ENCODE data around the gene TOB1.

The TOB1 gene

DNA sequence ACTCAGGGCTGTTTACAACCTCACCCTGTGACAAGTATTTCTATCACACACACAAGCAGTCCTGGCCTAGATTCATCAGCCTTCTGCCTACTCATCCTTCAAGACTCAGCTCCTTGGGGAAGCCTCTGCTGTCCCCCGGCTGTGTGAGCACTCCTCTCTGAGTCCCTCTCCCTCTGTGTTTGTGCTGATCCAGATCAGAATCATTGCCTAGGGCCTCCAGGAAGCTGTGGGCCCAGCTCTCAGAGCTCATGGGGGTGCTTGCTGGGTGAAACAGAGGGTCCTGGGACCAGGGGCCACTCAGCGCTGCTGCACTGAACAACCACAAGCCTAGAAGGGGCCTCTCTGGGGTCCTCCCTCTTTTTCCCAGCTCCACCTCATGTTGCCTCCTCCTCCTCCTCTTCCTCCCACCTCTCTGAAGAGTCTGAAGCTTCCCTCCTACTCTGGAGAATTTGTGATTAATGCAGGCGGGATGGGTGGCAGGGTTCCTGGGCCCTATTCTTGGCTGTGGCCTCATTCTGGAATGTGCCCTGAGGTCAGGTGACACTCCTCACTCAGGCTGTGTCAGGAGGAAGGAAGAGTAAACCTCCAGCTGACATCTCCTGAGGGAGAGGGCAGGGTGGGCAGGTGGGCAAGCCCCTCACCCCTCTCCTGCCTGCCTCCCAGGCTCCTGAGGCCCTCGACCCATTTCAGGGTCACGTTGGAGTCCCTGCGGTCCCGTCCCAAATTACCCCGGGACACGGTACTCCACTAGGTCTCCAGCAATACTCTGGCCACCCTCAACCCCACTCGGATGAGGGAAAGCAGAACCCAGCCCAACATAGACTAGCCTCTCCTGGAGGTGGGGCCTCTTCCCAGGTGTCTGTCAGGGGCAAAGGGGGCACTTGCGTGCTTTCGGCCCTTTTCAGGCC lies 20.7 kb downstream of the TOB1 start:
- no peak for DNase-seq (ENCODE audit: low spot score)

DNA sequence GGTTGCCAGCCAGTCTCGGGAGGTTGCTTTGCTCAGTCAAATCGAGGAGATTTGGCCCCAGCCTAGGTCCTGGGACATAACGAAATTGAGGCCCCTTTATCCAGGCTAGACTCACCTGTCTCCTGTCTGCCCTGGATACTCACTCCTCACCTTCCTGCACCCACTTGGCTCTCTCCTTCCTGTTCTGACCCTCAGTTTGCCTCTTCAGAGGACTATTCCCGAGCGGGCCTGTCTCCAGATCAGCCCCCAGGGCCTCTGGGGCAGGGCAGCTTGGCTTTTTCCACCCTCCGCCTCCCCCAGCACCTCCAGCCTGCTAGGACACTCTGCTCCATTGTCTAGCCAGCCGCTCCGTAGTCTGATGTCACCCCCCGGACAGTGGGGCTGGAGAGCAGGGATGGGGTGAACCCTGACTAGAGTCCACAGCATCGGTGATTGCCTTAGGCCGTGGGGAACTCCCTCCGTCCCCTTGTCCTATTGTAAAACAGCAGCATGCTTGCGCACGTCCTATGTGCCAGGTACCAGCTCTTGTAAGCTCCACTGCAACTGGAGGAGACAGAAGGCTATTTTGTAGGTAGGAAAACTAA lies 21.9 kb downstream of the TOB1 start:
- no peak for DNase-seq (ENCODE audit: low spot score)

DNA sequence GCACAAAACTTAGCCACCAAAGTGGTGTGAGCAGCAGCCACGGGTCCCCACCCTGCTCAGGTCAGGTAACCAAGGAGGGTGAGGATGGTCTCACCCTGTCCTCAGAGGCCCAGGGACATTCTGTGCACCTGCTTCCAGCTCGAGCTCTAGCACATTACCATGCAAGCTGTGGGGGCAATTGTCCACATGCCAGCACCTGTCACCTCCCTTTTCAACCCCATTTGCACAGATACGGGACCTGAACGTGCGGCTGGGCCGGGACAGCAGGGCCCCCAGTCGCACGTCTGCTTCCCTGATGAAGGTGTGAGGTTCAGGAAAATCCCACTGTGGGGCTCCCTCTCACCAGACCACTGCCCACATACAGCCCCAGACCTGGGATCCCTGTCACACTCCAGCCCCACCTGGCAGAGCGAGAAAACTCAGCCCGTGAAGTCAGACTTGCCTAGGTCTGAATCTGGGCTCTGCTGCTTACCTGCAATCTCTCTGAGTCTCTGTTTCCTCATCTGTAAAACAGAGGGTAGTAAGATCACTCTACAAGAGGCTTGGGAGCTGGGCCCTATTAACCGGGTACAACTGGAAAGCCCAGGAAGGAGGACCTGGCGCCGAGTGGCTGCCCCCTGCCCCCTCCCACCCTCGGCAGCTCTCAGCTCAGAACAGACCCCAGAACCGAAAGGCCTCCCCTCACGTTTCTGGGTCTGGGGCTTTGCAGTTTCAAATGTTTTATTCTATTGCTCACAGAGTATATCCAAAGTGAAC lies 22.8 kb downstream of the TOB1 start:
- DNase-seq (ENCODE audit: low spot score) = no peak

DNA sequence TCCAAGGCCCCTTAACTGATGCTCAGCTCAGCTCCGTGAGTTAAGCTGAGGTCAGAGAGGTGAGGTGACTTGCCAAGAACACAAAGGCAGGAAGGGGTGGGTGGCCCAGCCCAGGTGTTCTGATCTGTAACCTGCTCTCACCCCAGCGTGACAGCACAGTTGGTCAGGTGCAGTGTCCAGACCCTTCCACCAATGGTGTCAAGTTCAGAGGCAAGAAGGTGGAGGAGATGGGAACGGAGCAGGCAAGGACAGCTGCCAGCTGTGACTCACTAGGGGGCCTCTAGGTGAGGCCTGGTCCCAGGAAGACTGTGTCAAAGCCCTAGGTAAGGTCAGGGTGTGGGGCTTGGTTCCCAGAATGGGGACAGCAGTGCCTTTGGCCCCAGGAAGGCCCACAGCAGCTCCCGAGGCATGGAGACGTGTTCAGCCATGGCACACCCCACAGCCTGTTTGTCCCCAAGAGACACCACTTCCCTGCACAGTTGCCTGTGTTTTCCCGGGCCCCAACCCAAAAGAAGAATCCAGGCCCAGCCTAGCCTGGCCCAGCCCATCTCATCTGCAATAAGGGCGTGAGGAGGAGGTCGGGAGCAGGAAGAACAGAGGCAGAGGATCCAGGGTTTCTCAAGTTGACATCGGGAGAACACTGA lies 23.5 kb downstream of the TOB1 start:
- DNase-seq (ENCODE audit: low spot score) = no peak

DNA sequence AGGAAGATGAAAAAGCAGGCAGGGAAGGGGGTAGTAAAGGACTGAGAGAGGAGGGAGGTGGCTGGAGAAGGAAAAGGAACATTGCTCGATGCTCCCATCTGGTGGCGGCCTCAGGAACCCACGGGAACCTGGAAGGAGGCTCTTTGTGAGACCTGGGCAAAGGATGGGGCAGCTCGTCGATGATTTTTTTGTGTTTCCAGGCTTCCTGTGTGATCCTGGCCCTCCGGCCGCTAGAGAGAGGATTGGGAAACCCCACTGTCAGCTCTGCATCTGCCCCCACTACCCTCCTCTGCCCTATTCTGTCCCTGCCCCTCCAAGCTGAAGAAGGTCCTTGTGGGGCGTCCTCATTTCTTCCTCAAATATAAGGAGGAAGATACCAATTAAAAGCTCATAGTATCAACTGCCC lies 24.2 kb downstream of the TOB1 start:
- peak; percentile 88 for DNase-seq (ENCODE audit: low spot score)

DNA sequence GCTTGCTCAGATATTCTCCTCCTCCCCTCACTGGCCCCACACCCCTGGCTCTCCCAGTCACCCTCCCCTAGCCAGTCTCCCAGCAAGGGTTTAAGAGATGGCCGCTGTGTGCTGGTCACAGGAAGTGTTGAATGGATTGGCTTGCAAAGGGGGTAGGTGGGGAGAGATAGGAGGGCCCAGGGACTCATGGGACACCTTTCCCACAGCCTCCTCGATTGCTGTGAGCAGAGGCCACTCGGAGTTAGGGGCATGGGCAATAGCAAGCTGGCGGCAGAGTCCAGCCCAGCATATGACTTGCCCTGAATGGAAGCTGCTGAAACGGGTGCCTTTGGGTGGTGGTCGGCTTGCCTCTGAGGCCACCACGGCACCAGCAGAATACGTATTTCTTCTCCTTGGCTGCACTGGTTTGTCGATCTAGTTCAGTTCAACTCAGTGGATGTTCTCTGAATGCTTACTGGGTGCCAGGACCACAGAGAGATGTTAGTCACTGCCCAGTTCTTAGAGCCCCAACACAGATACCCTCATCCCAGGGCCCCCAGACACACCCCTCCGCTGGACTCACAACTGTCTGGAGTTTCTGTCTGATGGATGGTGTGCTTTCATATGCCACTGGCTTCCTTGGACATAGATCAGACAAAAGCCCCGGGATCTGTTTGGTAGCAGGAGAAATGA lies 24.7 kb downstream of the TOB1 start:
- no peak for DNase-seq (ENCODE audit: low spot score)

DNA sequence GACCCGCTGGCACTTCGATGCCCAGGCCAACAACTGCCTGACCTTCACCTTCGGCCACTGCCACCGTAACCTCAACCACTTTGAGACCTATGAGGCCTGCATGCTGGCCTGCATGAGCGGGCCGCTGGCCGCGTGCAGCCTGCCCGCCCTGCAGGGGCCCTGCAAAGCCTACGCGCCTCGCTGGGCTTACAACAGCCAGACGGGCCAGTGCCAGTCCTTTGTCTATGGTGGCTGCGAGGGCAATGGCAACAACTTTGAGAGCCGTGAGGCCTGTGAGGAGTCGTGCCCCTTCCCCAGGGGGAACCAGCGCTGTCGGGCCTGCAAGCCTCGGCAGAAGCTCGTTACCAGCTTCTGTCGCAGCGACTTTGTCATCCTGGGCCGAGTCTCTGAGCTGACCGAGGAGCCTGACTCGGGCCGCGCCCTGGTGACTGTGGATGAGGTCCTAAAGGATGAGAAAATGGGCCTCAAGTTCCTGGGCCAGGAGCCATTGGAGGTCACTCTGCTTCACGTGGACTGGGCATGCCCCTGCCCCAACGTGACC lies 25.8 kb downstream of the TOB1 start:
- no peak for DNase-seq (ENCODE audit: low spot score)

DNA sequence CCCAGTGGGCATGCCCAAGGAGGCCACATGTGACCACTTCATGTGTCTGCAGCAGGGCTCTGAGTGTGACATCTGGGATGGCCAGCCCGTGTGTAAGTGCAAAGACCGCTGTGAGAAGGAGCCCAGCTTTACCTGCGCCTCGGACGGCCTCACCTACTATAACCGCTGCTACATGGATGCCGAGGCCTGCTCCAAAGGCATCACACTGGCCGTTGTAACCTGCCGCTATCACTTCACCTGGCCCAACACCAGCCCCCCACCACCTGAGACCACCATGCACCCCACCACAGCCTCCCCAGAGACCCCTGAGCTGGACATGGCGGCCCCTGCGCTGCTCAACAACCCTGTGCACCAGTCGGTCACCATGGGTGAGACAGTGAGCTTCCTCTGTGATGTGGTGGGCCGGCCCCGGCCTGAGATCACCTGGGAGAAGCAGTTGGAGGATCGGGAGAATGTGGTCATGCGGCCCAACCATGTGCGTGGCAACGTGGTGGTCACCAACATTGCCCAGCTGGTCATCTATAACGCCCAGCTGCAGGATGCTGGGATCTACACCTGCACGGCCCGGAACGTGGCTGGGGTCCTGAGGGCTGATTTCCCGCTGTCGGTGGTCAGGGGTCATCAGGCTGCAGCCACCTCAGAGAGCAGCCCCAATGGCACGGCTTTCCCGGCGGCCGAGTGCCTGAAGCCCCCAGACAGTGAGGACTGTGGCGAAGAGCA lies 26.4 kb downstream of the TOB1 start:
- no peak for DNase-seq (ENCODE audit: low spot score)

DNA sequence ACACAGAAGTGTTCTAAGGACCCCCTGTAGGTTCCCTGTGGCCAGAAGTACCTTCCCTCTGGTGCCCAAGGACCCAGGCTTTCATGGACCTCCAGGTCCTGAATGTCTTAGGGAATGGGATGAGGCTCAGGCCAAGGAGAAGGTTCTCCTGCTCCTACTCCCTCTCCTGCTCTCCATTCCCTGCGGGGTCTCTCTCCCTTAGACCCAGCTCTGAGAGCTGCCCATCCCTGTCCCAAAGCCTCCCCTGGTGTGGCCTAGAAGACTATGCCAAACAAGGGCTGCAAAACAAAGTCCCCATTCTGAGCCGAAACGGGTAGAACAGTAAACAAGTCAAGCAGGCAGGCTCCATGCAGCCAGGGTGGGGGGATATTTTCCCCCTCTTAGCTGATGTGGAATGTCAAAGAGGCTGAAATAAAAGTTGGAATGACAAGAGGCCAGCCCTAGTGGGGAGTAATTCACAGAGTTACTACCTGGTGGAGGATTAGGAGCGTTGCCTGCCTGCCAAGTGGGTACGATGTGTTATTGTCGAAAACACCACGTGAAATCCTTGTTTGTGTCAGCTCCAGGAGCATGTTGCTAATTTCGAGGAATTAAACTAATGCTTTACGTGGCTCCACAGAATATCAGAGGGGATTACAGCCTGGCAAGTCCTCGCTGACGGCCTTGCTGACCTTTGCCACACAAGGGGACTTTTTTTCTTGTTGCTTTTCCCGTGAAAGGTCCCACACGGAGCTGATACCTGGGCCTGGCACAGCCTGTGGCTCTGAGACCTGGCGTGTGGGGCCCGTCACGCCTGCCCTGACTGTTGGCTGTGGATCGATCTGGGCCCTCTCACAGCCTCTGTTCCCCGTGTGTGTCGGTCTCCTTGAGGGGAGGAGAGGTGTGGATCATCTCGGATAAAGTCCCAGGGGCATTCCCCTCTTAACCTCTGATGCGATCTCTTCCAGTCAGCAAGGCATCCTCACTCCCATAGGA lies 27.9 kb downstream of the TOB1 start:
- no peak for DNase-seq (ENCODE audit: low spot score)

DNA sequence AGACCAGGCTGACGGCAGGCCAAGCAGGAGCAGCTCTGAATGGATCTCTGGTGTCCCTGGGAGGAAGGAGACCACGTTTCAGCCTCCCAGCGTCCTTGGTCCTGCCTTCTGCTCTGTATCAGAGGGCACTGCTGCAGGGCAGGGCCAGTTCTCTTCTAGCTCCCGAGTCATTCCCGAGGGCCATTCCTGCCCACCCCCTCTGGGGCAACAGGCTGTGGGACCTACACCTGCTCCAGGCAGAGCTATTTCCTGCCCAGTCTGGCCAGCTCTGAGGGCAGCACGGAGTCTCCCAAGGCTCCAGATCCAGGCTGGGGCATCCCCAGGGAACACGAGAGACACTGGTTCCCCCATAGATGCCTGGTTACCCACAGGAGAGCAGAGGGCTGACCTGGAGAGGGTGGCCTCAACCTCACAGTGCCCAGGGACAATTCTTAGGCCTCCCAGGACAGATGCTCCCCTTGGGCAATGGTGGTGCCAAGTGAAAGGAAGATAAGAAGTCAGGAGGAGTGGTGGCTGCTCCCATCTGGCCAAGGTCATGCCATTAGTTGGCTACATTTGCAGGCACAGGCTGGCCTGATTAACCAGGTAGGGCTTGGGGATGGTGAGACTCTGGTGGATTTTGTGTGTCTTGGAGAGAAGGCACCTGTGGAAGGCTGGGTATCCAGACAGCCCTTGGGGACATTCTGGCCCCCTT lies 28.7 kb downstream of the TOB1 start:
- no peak for DNase-seq (ENCODE audit: low spot score)

DNA sequence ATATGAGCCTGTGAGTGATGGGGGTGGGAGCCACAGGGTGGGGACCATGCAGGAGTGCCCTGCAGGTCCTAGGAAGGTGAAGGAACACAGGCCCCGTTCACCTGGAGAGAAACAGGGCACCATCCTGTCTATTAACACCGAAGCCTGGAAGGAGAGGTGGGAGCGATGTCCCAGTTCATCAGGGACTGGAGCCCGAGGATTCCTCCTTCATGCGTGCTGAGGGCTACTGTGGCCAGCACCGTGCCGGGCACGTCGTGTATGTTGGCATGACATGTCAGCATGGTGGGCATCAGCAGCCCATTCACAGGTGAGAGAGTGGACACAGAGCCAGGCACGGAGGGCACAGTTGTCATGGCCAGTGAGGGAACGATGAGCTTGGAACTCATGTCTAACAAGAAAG lies 29.3 kb downstream of the TOB1 start:
- no peak for DNase-seq (ENCODE audit: low spot score)

DNA sequence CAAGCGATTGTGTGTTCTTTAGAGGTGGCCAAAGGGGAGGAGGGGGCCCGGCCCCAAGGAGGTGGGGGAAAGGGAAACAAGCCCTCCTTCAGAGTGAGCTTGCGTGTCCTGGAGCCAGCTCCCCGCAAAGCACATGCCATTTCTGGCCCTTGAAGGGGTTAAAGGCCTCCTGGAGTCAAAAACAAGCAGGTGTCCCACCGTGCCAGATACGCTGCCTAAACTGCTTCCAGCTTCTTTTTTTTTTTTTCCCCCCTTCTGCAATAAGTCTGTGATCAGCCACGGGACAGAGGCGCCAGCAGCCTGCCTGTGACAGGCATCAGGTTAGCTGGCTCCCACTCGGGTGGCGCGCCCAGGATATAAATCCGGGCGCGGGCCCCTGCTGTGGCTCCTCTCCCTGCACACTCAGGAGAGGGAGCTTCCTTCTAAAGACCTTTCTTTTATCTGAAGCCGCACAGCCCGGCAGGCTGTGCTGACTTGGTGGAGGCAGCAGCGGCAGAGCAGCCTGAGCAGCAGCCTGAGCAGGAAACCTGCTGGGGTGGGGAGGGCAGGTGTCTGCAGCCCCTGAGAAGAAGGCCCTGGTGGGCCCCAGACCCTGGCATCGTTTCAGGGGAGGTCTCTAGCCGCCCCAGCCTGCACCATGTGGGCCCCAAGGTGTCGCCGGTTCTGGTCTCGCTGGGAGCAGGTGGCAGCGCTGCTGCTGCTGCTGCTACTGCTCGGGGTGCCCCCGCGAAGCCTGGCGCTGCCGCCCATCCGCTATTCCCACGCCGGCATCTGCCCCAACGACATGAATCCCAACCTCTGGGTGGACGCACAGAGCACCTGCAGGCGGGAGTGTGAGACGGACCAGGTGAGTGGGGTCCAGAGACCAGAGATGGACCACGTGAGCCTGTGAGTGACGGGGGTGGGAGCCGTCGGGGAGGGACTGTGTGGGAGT lies 30.6 kb downstream of the TOB1 start, which contains the start of gene WFIKKN2:
WFIKKN2 (plus strand) TSS at position 286 of the 934 bp plus-strand sequence; CDS start at position 638, 352 bp downstream.
- DNase-seq (ENCODE audit: low spot score) = peak; percentile 28

DNA sequence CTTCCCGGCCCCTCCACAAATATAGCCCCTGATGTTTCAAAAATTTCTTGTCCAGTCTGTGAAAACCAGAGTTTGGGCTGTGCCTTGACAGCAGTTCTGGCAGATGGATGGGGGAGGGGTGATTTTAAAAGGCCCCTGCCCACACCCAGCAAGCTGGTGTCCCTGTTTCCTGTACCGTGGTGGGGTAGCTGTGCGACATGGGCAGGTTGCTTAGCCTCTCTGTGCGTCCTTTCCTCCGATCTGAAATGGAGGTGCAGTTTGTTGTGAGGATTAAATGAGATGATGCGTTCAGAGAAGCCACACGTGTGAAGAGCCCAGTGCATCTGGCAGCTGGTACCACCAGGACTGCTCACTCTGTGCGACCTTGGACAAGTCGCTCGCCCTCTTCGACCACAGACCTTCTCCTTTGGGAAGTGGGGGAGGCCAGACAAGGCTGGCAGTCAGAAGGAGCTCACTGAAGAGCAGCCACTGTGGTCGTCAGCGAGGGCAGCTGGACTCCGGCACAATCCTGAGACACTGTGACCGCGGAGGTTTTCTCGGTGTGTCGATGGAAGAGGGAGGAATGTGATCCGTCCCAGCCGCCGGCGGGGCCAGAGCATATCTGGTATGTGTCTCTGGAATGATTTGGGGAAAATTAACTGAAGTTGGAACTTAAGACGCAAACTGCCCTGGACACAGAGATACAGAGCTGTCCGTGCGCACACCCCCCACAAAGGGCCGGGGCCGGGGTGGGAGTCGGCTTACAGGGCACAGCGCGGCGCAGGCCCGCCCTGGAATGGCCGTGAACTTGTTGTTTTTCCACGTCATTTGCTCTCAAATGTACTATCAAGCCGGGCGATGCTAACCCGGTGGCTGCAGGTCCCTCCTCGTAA lies 31.5 kb downstream of the TOB1 start:
- peak; percentile 24 for DNase-seq (ENCODE audit: low spot score)

DNA sequence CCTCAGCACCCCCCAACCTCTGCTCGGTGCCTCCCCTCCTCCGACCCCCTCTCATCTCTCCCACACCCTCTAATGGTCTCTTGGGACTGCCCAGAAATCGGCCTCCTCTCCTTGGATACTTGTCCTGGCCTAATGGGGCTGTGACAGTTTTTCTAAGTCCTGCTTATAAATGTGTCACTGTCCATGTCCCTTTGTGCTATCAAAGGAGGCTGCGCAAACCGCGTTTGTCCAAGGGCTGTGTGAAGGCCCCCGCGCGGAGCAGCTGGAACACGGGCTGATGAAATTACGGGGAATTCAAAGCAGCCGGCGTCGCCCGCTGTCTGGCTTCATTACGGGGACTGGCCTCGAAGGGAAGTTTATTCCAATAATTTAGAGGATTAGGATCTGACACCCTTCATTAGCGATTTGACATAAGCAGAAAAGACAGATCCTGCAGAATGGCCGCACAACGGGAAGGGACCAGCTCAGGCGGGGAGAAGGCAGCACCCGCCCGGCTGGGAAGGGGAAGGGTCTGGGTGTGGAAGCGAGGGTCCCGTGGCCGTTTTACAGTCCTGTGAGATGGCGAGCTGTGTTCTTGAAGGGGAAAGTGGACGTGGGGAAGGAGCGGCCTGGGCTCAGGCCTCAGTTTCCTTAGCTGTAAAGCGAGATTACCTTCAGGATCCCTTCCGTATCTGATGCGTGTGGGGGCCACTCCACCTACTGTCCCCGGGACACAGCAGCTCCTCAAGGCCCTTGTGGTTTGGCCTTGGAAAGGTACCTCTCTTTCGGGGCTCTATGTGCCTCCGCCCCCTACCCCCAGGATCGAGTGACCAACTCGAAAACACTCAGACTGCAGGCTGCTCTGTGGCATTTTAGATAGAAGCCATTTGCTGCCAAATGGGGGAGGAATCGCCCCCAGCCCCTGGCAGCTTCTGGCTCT lies 32.4 kb downstream of the TOB1 start:
- DNase-seq (ENCODE audit: low spot score) = no peak

DNA sequence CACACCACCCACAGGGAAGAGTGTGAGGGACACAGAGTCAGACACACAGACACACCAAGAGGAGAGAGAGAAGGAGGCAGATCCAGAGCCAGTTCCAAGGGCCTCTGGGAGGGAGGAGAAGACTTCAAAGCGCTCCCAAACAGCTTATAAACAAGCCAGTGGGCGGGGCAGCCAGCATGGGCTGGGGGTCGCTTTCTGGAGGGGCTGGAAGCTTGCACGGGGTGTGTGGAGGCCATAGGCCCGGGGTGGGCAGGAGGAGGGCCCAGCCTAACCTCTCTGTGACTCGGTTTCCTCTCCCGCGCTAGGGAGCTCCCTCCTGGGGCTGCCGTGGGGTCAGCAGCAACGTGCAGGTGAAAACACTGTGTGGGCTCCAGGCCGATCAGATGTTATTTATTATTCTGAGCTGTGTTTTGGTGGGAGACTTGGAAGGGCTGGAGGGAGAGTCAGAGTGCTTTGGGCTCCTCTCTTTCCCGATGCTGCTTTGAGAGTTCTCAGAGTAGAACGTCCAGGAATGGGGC lies 33.2 kb downstream of the TOB1 start:
- DNase-seq (ENCODE audit: low spot score) = no peak
